K562 (cell line): ENCODE measurements around the gene FLVCR2.

Experiments used
- CEBPB ChIP-seq: fragments of 450-650 bp; IDR thresholded peaks from 2 replicates; pipeline ENCODE4 v1.6.1; 2016; ENCODE audit warnings: missing genetic modification characterization, missing compliant biosample characterization
- POLR2A ChIP-seq: fragments of 450-650 bp; conservative IDR thresholded peaks from 2 replicates; pipeline ENCODE4 v1.6.1; 2016
- TRIM28 ChIP-seq: fragments of 450-650 bp; IDR thresholded peaks from 2 replicates; pipeline ENCODE4 v1.6.1; 2017

- TF ChIP-seq POLR2A (no peak), CEBPB (tag) (no peak), TRIM28 (no peak)
These were observed 46.6 kb downstream of the FLVCR2 start for GRCh38 chr14:75625034-75625433.
